ENCODE data around the gene RCN2. TPM values are rescaled to one million over a fixed set of nuclear protein-coding genes. Genes with fewer than 3 reads are reported as not detected.
A peak's percentile ranks its signal among the peaks of the same experiment; 100 is the strongest.

RCN2 gene
- total RNA-seq, 2 experiments from 2014 or later, result 21.8 to 21.9 TPM

- POLR2A ChIA-PET, result interaction anchor here (0.7 to 2.6 kb wide), 6 partner anchors 8 to 50 kb away, joined by 3 to 14 read pairs (median 5); no protein-coding TSS in a partner anchor
- CTCF ChIA-PET, result interaction anchor here (0.7 to 7.7 kb wide), 44 partner anchors 9 to 571 kb away, joined by 3 to 105 read pairs (median 8); partner anchors contain the start of gene PSTPIP1
- Mint-ChIP-seq H3K9me3 (peaks cover under 1% of the 10 kb centered on the region), H3K36me3 (ENCODE audit: low read depth) (no peaks in the 10 kb centered on the region), H3K4me1 (ENCODE audit: low read depth) (peaks cover 21% of the 10 kb centered on the region), H3K27me3 (no peaks in the 10 kb centered on the region), H3K27ac (no peak overlapping the region), H3K4me3 (no peak overlapping the region)
- TF ChIP-seq CTCF (IDR thresholded peaks at IDR 0.05), result no peak
- peak; percentile 10 for ATAC-seq
- intact Hi-C loops (cut with micrococcal nuclease), result loop anchor here (5.0 kb wide), 1 partner anchor 40 kb away; no protein-coding TSS in a partner anchor
- no peak for DNase-seq
Measured at GRCh38 chr15:76972389-76973361, 41.1 kb downstream of the RCN2 start.

- CTCF ChIA-PET, result interaction anchor here (0.6 to 7.7 kb wide), 56 partner anchors 10 to 570 kb away, joined by 3 to 105 read pairs (median 5); partner anchors contain the start of genes PSTPIP1 and TSPAN3
- TF ChIP-seq CTCF (IDR thresholded peaks at IDR 0.05), result peak; percentile 90
- Mint-ChIP-seq H3K36me3 (ENCODE audit: low read depth) (no peaks in the 10 kb centered on the region), H3K4me3 (no peak overlapping the region), H3K9me3 (peaks cover 2% of the 10 kb centered on the region), H3K27me3 (no peaks in the 10 kb centered on the region), H3K4me1 (ENCODE audit: low read depth) (peaks cover 24% of the 10 kb centered on the region), H3K27ac (peak overlapping the region; percentile 36)
- ATAC-seq (peak; percentile 82), DNase-seq (peak; percentile 86)
- POLR2A ChIA-PET, result interaction anchor here (0.7 to 2.6 kb wide), 7 partner anchors 9 to 49 kb away, joined by 3 to 14 read pairs (median 4); no protein-coding TSS in a partner anchor
- intact Hi-C loops (cut with micrococcal nuclease), result loop anchor here (5.0 kb wide), 1 partner anchor 39 kb away; no protein-coding TSS in a partner anchor
Measured at GRCh38 chr15:76973362-76973743, 41.8 kb downstream of the RCN2 start.

- no peak for TF ChIP-seq CTCF (IDR thresholded peaks at IDR 0.05)
- ATAC-seq (peak; percentile 28), DNase-seq (no peak)
- Mint-ChIP-seq H3K4me1 (ENCODE audit: low read depth) (peaks cover 24% of the 10 kb centered on the region), H3K27ac (peak overlapping the region; percentile 36), H3K9me3 (peaks cover 2% of the 10 kb centered on the region), H3K4me3 (no peak overlapping the region), H3K27me3 (no peaks in the 10 kb centered on the region), H3K36me3 (ENCODE audit: low read depth) (no peaks in the 10 kb centered on the region)
- POLR2A ChIA-PET, result interaction anchor here (0.7 to 2.6 kb wide), 13 partner anchors 9 to 206 kb away, joined by 3 to 14 read pairs (median 4); no protein-coding TSS in a partner anchor
- CTCF ChIA-PET, result interaction anchor here (0.6 to 7.7 kb wide), 55 partner anchors 10 to 569 kb away, joined by 3 to 105 read pairs (median 5); partner anchors contain the start of genes PSTPIP1 and TSPAN3
- intact Hi-C loops (cut with micrococcal nuclease), result loop anchor here (5.0 kb wide), 1 partner anchor 38 kb away; no protein-coding TSS in a partner anchor
Measured at GRCh38 chr15:76973906-76974305, 42.4 kb downstream of the RCN2 start.

GRCh38 chr15:76974456-76975036 lies 43.0 kb downstream of the RCN2 start:
- CTCF ChIA-PET, result interaction anchor here (0.8 to 7.7 kb wide), 29 partner anchors 9 to 569 kb away, joined by 3 to 105 read pairs (median 13); partner anchors contain the start of gene PSTPIP1
- Mint-ChIP-seq H3K4me3 (no peak overlapping the region), H3K36me3 (ENCODE audit: low read depth) (no peaks in the 10 kb centered on the region), H3K27ac (no peak overlapping the region), H3K27me3 (no peaks in the 10 kb centered on the region), H3K4me1 (ENCODE audit: low read depth) (peaks cover 24% of the 10 kb centered on the region), H3K9me3 (peaks cover 2% of the 10 kb centered on the region)
- no peak for DNase-seq
- intact Hi-C loops (cut with micrococcal nuclease), result loop anchor here (5.0 kb wide), 1 partner anchor 38 kb away; no protein-coding TSS in a partner anchor
- POLR2A ChIA-PET, result interaction anchor here (0.7 to 2.4 kb wide), 8 partner anchors 10 to 206 kb away, joined by 3 to 14 read pairs (median 4); no protein-coding TSS in a partner anchor
- no peak for ATAC-seq
- TF ChIP-seq CTCF (IDR thresholded peaks at IDR 0.05), result no peak

Measured in activated CD8-positive, alpha-beta T cell treated with anti-CD3 and anti-CD28 coated beads for 36 hours (primary cell).